ENCODE data around the gene MEGF10.
"Not testable (repeated sequence)": the region's sequence is repeated elsewhere in the genome, so short reads cannot be mapped to it uniquely, and the experiment has no call there.

The MEGF10 gene

GRCh38 chr5:127298036-127298429, 7.4 kb downstream of the MEGF10 start:
- no peak for DNase-seq

DNA sequence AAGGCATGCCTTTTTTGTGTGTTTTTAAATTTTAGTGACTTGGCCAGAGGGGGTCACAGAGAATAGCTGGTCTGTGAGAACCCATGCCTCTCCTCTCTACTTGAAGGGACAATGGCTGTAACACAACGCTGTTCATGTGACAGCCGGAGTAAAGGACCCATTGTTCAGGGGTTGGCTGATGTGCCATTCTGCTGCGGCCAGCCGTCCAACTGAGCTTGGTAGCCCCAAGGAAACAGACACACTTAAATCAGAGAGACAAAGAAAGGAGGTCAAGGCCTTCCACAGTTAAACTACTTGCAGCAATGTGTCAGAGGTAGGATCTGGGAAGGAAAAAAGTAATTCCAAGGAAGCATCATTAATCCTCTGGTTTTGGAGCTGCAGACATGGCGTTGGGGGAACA, 8.1 kb downstream of the MEGF10 start:
- no peak for DNase-seq

DNA sequence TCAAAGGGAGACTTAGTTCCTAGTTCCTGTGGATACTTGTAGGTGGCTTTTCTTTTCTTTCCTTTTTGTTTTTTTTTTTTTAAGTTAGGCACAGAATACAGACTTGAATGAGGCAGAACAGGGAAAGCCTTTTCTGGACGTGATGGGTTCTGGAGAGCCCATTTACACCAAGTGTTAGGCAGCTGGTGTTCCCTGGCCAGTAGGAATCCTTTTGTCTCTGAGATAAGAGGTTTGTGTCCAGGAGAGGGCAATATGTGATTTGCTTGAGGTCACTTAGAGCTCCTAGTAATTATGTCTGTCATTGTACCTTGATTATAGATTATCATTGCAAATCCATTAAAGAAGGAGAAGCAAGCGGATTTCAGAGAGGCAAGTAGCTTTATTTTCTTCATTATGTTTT, 9.1 kb downstream of the MEGF10 start:
- no peak for DNase-seq

GRCh38 chr5:127302509-127302908, 11.9 kb downstream of the MEGF10 start:
- no peak for DNase-seq

DNA sequence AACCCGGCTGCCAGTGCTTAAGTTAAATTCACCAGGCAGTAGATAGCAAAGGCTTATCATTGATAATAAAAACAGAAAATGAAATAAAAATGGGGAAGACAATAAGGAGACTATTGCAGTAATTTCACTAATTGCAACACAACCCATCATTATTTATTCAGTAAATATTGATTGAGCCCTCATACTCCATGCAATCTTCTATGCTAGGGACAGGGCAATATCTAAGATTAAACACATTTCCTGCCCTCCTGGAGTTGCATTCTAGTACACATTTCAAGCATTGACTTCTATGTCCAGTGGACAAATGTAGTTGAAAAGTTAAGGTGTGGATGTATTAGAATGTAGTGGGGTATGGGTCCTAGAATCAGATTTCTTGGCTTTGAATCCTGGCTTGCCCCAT, 12.8 kb downstream of the MEGF10 start:
- DNase-seq = no peak

GRCh38 chr5:127305493-127305892, 14.9 kb downstream of the MEGF10 start:
- no peak for DNase-seq

DNA sequence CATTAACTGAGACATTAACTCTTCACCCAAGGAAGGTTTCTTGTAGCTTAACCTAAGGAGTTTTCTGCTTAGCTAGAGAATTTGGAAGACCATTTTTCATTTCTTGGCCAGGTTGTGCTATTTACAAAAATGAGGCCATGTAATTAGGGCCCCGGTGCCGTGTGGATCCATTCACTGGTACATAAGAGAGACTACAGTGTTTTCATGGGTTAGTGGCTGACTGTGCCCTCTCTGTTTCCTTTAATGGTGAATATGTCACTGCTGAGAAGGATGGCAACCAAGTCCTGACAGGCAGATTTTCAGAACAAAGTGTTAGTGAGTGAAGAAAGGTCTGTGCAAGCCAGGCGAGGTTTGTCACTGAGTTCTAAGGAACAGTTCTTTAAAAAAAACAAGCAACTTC, 15.4 kb downstream of the MEGF10 start:
- DNase-seq = no peak

DNA sequence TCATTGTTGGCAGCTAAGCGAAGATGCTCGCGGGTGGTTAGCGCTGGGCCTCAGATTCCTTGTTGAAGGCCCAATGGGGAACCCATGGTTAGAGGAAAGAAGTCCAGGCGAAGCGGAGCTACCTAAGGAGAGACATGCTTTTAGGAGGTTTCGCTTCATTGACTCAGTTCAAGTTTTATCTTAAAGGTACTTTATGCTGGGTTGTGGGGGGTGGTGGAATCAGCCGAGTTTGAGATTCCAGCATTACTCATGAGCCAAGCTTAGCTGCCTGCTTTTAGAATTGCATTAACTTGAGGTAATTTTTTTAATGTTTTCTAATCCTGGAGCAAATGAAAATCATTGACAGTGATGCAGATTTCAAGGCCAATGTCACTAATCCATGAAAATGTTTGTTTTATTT, 16.1 kb downstream of the MEGF10 start:
- DNase-seq = no peak

DNA sequence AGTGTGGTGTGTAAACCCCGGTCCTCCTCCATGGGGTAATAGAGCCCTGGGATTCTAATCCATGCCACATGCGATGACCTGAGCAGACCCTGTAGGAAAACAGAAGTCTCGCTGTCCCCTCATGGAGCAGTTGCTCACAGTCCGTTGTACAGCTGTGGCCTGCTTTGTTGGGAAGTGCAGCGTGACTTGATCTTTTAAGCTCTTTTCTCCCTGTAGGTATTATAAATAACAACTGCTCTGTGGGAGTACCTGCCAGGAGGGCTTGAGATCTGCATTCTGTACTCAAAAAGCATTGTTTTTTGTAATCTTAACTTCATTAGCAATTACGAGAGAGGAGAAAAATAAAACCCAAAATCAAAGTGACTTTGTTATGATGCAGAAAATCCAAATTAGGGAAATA, 17.3 kb downstream of the MEGF10 start:
- DNase-seq = no peak

DNA sequence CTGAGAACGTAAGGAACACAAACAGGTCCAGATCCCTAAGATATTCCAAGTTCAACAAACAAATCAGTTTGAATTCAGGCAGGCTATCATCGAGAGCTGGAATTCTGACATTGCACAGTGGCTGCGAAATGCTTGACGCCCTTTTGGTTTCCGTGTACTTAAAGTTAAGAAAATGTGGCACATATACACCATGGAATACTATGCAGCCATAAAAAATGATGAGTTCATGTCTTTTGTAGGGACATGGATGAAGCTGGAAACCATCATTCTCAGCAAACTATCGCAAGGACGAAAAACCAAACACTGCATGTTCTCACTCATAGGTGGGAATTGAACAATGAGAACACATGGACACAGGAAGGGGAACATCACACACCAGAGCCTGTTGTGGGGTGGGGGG, 17.7 kb downstream of the MEGF10 start:
- DNase-seq = not testable (repeated sequence)

DNA sequence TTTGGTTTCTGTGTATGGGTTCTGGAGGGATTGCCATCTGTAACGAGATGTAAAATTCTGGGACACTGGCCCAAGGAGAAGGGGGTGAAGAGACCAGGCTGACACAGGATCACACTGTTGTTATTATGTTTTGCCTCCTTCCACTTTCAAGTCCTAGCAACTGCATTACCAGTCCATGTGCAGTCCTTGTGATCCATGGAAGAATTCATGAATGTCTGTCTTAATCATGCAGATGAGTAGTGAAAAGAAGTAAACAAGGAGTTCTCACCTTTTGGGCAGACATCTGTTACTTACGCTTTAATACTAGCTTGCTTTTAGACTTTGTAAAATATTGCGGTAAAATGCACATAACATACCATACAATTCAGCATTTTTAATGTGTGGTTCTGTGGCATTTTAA, 18.3 kb downstream of the MEGF10 start:
- DNase-seq = no peak

DNA sequence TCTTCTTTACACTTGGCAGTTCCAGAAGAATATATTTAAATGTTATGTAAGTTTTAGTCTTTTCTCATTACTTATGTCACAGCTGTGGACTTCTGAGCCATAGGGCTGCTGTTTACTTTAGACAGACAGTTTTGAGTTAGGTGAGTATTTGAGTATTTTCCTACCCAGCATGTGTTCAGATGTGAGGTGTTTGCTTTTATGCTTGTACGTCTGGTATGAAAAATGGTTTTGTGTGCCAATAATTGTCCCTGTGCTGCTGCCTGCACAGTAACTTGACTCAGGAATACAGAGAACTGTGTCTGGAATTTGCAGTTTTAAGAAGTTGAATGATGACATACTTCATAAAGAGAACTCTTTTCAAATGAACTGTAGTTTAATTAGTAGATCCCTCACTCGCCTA, 20.8 kb downstream of the MEGF10 start:
- no peak for DNase-seq

DNA sequence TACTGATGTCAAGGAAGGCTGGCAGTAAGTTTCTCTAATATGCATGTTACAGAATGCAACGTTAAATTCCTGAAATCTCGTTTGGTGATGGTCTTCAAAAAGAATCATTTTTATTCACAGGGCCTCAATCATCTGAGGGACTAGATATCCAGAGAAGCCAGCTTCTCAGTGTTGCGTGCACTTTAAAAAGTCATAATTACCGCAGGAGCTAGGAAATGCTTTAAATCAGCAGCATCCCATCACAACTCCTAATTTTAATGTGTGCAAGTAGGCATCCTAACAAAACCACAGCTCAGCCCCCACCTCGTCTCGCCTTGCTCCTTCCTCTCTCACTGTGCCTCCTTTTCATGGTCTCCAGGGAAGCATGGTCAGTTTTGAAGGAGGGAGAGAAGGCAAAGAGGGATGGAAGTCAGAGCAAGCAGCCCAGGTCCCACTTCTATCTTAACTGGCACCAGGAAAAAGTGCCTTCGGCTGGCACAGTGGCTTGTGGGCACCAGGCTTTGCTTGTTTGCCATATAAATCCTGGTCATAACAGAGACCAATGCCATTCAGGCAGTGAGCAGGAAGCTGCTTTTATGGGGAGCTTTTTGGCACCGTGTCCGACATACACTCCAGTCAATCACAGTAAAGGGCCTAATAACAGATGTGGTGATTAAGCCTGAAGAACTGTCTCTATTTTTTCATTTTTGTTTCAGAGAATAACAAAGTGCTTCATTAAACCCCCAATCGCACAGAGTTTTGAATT, 21.4 kb downstream of the MEGF10 start:
- no peak for DNase-seq

DNA sequence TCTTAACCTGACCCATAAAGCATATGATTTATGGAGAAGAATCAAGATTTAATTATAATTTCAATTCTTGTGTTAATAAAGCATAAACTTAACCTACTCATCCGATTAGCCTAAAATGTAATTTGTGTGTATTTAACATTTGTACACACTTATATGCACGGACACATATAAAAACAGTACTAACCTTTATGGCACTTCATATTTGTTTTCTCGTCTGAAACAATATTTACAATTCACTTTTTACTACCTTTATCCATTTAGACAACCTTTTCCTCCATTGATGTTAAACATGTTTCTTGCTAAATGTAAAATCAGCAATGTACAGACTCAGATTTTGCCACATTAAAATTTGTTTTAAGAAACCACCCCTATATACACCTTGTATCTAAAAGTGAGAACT, 22.8 kb downstream of the MEGF10 start:
- no peak for DNase-seq

DNA sequence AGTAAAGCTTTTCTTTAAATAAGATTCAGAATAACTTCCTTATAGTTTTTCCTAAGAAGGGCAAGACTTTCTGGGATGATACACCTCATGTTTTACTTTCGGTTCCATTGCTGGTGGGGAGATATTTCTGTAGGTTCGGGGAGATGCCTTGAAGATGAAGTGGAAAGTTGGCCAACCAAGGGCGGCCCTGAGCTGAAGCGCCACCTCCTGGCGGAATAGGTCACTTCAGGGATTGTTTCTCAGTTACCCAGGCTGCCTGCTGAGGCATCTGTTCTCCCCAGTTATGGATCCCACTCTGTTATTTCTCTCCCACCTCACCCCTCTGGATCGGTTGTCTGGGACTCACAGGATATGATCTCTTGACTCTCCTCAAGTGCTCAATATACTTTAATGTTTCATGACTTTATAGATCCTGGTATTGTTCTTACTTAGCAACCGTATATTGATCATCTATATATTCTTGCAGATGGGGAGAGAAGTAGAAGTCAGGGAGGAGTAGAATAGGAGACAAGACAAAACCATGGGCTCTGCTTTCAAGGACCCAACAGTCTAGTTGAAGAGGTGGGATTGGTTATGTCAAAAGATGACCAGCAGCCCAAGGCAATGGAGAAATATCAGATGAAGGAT, 23.4 kb downstream of the MEGF10 start:
- DNase-seq = peak; percentile 66 to 79 (median 75)

GRCh38 chr5:127316011-127316410, 25.4 kb downstream of the MEGF10 start:
- no peak for DNase-seq

GRCh38 chr5:127317385-127317784, 26.8 kb downstream of the MEGF10 start:
- not testable (repeated sequence) for DNase-seq

GRCh38 chr5:127320032-127320965, 29.7 kb downstream of the MEGF10 start:
- DNase-seq = peak; percentile 17 to 37 (median 34)

GRCh38 chr5:127321465-127321864, 30.9 kb downstream of the MEGF10 start:
- DNase-seq = no peak

DNA sequence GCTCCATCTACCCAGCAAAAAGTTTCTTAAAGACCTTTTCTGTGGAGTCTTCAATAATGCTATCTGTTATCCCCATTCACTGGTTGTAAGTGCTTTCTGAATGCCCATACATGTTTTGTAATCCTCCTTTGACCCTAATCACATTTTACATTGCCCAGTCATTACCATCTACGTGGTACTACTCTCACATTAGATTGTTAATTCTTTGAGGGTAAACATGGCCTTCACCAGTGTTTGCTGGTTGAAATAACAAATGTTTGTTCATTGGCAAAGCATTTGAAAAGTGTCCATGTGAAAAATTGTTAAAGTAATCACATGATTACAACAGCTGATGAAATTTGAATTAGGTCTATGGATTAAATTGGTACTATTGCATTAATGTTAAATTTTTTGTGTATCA, 31.8 kb downstream of the MEGF10 start:
- DNase-seq = no peak

GRCh38 chr5:127324756-127325155, 34.2 kb downstream of the MEGF10 start:
- DNase-seq = no peak

- no peak for DNase-seq
Observed at GRCh38 chr5:127326431-127326830, 35.8 kb downstream of the MEGF10 start.

- peak; percentile 24 to 67 (median 67) for DNase-seq
Observed at GRCh38 chr5:127326976-127327755, 36.6 kb downstream of the MEGF10 start.

Data from suppressor macrophage treated with lipopolysaccharide for 1 hour (primary cell).